HG03378 (cell line): ENCODE measurements around the gene OR2C3.
"Not testable (repeated sequence)": the region's sequence is repeated elsewhere in the genome, so short reads cannot be mapped to it uniquely, and the experiment has no call there.

Experiments used
- ATAC-seq: cut with Tn5 transposase; IDR thresholded peaks from one replicate; pipeline ENCODE4 v1.9.1; 2021; ENCODE audit warnings: mild to moderate bottlenecking, moderate library complexity; ENCODE audit not compliant: unreplicated experiment

Gene OR2C3

DNA sequence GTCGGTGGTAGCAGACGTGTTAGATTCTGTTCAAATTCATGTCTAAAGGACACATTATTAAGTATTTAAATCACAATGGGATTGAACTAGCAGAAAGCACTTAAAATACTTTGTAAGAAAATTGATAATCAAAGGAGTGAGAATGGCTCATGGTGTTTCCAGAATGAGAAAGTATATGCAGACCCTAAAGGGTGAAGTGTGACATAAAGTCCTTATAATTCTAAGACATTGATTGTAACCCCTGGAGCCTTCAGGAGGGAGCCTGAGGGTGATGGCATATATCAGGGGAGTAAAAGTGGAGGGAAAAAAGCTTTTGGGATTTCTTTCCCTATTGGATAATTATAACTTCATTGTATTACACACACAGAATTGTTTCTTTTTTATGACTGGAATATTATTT is at the start of gene OR2C3:
TSS of gene OR2C3 (minus strand) at position 101 of the 400 bp plus-strand sequence. CDS start 3,929 bp downstream, outside the sequence.
- no peak for ATAC-seq

DNA sequence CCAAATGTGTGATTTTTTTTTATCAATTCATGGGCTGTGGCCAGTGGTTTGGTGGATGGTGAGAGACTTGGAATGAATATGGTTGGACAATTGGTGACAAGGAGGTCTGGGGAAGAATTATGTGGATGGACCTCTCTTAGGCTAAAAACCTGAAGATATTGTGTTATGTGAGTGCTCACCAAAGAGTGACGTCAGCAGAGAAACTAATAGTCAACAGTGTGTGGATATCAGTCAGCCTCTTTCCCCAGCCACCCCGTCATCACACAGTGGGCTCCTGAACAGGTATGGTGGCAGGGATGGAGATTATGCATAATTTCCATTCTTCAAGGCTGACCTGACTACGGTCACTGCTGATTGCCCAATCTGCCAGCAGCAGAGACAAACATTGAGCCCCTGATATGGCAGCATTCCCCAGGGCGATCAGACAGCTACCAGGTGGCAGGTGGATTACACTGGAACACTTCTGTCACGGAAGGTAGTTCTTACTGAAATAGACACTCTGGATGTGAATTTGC is 42.8 kb upstream of the OR2C3 start:
- ATAC-seq: no peak

DNA sequence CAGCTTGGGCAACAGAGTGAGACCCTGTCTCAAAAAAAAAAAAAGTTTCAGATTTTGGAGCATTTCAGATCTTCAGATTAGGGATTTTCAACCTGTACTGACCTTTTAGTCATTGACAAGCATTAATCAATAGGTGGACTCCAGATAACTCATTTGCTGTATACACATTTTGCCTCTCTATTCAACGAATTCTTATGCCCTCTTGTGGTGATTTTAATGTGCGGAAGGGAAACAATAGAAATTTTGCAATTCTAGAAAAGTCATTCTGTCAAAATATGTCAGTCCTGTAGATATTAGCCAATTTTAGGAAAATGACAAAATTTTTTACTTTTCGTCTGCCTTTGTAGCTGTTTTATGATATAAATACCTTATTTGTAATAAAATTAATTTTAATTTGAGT is 40.3 kb upstream of the OR2C3 start:
- ATAC-seq: no peak

DNA sequence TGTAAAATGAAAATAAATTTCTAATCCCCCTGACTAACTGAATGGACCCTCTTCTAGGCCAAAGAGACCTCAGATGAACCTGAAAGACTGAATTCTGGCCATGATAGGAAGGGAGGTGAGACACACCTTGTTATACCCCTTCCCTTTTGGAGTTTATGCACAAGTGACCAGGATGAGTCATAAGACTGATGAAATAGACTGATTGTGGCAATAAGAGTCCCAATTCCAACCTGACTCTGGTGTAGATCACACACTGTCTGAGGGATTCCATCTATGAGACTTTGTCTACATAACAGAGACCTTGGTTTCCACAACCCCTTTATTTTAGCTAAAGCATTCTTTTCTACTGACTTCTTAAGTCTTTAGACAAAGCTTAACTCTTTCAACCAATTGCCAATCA is 38.4 kb upstream of the OR2C3 start:
- no peak for ATAC-seq

DNA sequence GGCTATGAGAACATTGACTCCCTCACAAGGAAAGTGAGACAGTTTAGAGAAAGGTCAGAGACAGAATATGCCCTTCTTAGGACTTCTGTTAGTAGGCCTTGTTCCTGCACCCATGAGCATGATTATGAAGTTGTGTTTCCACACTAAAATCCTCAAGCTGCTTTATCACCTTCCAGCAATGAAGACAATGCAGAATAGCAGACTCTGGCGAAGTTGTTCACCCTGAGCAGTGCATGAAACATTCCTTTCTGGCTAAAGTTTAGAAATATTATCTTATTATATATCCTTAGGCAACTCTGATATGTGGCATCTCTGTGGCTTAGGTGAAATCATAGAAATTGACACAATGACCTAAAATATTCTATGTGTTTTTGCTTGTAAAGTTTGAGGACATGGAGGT is 38.0 kb upstream of the OR2C3 start:
- ATAC-seq: no peak

DNA sequence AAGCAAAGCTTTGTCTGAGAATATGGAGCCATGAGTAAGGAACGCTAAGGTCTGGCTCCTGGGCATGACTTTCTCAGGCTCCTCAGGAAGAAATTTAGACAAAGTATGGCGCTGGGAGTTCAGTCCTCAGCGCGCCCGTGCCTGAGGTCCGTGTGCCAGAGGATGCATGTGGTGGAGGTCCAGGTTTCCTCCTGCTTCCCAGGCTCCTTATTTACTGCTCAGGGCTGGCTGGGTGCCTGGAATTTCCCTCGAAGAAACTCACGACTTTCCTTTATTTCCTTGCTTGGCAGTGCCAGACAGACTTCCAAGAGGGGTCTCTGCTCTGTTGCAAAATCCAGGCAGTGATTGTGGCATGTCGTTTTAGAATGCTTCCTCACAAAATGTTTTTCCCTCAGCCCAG is 26.0 kb upstream of the OR2C3 start:
- ATAC-seq: no peak

DNA sequence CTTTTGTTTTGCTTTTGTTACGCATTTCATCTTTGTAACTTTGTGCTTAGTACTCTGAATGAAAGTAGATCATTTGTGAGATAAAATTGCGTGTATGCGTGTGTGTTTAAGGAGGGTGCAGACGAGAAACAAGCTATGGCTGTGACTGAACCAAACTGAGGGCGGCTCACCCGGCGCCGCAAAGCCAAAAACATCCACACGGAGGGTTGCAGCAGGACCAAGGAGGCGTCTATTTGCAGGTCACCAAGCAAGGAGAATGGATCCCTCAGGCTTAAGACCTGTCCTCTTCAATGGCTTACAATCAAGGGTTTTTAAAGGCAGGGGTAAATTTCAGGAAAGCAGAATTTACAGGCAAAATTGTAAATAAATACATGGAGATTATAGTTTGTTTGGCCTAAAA is 25.5 kb upstream of the OR2C3 start:
- ATAC-seq: no peak

DNA sequence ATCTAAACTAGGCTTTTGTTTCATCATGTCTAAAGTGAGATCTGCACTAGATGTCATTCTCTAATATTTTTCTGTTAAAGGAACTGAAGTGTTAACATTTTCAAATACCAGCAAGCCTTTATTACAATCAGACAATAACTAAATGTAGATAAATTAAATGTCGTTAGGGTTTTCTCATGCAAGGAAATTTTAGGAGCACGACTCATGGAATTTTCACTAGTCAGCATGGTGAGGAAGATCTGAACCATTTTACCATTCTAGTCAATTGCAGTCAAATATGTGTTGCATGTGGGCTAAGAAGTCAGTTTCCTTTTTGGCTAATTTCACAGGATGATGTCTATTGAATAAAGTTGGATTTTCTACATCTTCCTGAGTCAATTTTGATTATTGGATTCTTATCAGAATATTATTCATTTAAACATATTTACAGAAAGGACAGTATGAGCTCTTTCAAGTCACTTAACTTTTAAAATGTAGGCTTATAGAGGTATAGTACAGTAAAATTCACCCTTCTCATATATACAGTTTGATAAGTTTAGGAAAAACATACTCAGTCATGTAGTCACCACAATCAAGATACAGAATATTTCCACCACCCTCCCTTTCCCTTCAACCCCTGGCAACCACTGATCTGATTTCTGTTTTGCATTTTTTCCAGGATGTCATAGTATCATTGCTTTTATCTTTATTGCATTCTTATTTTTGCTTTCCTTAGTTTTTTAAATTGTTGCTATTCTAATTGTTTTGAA is 21.9 kb upstream of the OR2C3 start:
- ATAC-seq: no peak

DNA sequence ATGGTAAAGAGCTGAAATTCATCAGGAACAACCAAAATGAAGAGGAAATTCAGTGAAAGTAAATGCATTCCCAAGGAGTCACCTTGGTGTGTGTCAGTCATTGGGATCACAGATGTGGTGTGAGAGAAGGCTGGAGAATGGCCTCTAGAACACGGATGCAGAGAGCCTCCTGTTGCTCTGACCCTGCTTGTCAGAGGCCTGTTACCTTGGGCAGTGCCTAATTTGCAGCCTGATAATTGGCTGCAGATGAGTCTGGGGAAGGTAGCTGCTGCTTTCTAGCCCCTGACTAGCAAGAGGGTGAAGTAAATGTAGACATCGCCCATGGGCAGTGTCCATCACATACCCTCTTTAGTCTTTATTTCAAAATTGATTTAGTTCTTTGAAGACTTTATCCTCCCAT is 16.0 kb upstream of the OR2C3 start:
- ATAC-seq: no peak

DNA sequence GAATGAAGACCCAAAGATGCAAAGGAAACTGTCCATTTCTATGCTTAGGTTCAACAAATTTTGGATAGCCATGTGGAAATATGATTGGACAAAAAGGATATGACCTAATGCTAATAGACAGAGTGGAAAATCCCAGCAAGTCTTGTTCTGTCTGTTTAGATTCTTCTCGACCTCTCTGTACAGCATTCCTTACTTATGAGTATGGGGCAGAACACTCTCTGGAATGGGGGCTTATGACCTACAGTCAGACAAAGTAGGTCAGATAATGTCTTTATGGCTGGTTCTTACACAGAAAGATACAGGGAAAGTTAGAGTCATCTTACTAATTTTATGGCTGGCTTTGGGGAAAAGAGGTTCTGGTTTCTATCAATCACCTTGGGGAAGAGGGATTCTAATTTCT is 15.5 kb upstream of the OR2C3 start:
- no peak for ATAC-seq

DNA sequence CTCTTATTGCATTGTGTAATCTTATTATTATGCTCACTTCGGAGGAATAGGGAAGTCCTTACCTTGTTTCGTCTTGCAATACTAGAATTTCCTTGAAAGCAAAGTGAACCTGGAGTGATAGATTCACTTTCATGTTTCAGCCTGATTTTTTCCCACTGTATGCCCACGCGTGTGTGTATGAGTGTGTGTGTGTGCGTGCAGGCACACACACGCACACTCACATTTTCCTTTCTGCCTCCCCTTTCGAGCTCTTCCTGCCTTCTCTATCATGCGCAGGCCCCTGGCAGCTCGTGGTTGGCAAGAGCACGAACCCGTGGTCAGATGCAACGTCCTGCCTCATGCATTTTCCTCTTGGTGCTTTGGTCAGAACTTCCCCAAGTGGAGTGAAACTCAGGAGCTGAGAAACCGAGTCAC is 12.5 kb upstream of the OR2C3 start, which contains the start of gene GCSAML:
TSS of gene GCSAML (plus strand) at position 366 of the 414 bp plus-strand sequence. CDS start 58 bp downstream, outside the sequence.
- no peak for ATAC-seq

DNA sequence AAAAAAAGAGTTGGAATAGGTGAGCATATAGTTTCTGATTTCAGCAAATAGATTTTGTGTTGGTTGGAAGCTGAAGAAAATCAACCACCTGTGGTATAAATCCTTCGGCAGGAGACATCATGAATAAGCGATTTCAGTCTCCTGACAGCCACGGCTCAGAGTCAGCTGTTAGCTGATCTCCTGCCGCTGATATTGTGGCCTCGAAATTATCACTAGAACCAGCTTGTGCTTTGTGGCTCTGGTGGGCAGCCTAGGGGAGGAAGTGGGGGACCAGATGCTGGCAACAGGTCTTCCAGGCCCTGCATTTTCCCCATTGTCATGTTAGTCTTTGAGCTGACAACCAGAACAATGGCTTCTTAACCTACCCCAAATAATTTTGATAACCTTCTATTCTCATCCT is 11.9 kb upstream of the OR2C3 start:
- ATAC-seq: no peak

DNA sequence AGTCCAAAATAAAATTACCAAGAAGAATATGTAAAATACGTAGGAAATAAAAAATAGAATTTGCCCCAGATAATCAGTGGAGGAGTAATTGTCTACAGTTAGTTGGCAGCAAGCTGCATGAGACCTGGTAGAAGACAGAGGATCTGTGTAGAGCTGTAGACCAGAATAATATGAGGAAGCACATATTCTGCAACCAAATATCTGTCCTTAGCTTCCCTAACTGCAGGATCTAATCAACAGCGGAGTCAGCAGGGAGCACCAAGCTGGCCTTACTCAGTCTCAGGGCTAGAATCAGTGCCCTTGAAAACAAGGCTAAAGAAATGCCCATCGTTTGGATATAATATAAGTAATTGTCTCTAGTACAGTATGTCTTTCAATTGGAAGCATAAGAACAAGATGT is 6.6 kb upstream of the OR2C3 start:
- ATAC-seq: no peak

DNA sequence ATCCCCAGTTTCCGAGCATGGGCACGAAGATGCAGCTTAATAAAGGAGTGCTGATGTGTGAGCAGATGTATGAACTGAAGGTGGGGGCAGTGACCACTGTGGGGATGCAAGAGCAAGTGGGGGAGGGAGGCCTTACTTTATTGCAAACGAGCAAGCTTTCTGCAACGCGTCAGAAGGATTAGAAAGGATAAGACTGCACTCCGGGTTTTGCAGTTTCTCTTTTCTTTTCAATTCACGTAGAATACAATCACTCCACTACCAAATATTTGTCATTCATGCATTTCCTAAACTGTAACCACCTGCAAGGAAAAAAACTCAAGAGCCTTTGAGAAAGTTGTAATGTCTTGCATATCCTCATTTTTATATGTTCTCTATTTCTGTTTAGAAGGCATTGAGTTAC is 4.3 kb upstream of the OR2C3 start:
- ATAC-seq: no peak

DNA sequence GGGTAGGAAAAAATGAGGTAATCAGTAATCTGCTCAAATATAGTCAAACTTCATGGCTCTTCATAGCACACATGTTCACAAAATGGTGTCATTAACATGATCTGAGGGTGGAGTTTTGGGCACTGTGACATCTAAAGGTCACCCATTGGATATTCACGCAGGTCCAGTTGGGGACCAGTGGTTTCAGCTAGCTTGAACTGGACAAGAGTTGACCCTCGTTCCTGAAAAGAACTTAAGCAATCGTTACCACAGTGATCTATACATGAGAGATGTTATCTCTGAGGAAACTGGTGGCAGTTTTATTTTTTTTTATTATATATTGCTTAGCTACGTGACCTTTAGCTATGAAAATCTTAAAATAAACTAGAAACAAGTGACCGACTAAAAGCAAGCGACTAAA is 3.0 kb upstream of the OR2C3 start:
- ATAC-seq: no peak

DNA sequence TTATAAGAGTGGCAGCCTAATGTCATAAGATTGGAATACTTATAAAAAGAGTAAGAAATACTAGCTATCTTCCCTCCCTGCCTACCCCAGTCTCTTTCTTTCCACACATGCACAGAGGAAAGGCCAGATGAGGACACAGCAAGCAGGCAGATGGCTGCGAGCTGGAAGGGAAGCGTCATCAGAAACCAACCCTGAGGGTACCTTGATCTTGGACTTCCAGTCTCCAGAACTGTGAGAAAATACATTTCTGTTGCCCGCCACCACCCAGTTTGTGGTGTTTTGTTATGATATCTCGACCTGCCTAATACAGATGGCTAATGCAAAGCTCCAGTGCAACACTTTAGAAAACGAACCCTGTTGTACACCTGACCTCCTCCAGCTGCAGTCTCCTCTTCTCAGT is 2.3 kb upstream of the OR2C3 start:
- ATAC-seq: no peak

DNA sequence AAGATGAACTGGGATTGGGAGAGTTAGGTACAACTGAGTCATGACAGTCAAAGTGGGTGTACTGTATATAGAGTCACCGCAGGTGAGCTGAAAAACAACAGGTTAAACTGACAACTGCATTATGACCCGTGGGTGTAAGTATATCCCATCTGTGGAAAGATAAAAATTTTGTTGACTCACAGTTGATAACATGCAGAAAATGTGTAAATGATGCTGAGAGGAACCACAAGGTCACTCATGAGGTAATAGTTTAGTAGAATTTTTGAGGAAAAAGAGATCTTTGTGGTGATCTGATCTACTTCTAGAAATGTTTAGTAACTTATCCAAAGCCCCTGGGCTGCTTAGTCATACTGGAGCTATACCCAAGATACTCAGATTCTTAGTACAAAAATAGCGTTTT is 838 bp downstream of the OR2C3 start:
- ATAC-seq: no peak

DNA sequence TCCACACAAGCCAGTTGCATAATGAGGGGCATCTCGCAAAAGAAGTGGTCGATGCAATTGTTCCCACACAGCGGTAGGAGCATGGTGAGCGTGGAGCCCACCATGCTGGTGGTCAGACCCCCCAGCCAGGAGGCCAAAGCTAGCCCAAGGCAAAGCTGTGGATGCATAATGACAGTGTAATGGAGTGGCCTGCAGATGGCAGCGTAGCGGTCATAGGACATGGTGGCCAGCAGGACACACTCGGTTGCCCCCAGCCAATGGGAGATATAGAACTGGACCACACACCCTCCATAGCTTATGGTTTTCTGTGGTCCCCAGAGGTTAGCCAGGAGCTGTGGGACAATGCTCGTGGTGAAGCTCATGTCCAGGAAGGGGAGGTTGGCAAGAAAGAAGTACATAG is 4.3 kb downstream of the OR2C3 start:
- ATAC-seq: no peak

DNA sequence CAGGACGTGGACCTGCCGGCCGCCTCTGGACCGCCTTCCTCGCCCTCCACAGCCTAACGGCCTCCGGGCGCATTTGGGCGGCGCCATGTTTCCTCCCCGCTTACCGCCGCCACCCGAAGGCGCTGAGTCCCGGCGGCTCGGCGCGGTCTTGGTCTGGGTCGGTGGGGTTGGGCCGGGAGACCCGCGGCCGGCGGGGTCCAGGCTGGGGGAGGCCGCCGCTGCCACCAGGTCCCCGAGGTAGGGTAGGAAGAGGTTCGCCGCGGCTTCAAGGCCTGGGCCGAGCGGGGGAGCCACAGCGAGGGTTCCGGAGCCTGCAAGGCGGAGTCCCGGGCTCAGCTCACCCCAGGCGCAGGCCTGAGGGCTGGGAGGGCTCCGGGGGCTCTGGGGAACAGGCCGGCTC is 5.5 kb downstream of the OR2C3 start:
- ATAC-seq: no peak

DNA sequence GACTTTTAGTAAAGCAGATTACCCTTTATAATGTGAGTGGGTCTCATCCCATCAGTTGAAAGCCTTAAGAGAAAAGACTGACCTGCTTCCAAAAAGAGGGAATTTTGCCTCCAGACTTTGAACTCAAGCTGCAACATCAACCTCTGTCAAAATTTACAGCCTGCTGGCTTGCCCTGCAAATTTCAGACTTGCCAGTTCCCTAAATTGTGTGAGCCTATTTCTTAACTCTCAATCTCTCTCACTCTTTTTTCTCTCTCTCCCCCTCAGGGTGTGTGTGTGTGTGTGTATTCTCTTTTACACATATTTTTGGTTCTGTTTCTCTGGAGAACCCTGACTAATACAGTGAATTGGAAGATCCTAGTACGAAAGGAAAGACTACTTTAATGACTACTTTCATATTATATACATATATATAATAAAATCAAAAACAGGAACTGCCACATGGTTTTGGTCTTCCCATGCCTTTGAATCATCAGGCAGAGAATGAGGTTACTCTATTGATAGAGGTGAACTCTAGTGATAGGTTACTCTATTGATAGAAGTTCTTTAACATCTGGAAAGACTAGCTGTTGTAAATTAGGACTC is 6.4 kb downstream of the OR2C3 start:
- no peak for ATAC-seq

DNA sequence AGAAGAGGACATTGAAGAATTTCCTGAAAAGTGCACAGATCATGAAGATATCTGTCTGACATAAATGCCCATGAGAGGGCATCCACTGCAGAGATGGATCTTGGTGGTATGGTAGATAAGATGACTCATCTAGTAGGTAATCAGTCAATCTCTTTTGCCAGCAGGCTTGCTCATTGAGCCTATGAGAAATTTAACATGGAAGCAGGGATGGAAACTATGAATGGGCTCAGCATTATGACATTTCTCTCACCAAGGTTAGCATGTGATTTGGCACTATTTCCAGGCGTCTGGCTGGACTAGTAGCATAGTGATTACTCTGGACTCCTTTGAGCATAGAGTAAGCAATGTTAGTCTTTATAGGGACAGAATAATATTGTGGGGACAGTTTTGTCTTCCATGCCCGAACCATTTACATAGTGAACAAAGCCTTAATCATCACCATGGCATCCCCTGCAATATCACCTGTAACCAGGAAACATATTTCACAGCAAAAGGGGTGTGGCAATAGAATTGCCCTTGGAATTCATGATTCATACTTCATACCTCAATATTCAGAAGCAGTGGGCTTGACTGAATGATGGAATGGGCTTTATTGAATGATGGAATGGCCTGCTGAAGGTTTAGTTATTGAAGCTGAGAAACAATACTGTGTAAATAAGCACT is 7.3 kb downstream of the OR2C3 start:
- no peak for ATAC-seq

DNA sequence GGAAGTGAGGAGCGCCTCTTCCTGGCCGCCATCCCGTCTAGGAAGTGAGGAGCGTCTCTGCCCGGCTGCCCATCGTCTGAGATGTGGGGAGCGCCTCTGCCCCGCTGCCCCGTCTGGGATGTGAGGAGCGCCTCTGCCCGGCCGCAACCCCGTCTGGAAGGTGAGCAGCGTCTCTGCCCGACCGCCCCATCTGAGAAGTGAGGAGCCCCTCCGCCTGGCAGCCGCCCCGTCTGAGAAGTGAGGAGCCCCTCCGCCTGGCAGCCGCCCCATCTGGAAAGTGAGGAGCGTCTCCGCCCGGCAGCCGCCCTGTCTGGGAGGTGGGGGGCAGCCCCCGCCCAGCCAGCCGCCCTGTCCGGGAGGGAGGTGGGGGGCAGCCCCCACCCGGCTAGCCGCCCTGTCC is 14.4 kb downstream of the OR2C3 start:
- ATAC-seq: not testable (repeated sequence)
